A549 (cell line): ENCODE measurements around the gene CPPED1. TPM values are rescaled to one million over a fixed set of nuclear protein-coding genes. Genes with fewer than 3 reads are reported as not detected.

Experiments used
- ATAC-seq, 2 experiments: fragments of 200-7000 bp in 1 of 2; fragments of >200 bp in 1 of 2; cut with Nextera tagmentation in 1 of 2; cut with Tn5 transposase in 1 of 2; 3 replicates each; pipeline versions ENCODE4 v1.8.0 to v1.9.1; 2018 to 2020; ENCODE audit warnings: mild to moderate bottlenecking in 1 of 2, moderate library complexity in 1 of 2
- CTCF ChIA-PET: fragments of 300-600 bp; sonication (Branson Sonifier 250); formaldehyde crosslinking; extraction: SDS; loops from one replicate; lab custom pipeline; 2021; ENCODE audit warnings: antibody characterized with exemption, inconsistent platforms; lab: Yijun Ruan, JAX
- POLR2A ChIA-PET: fragments of 350-600 bp; formaldehyde crosslinking; extraction: SDS; loops from one replicate; lab custom pipeline; 2021; ENCODE audit warnings: antibody characterized with exemption, inconsistent platforms; lab: Yijun Ruan, JAX
- DNase-seq, 2 experiments: peaks; one replicate each; pipeline versions ENCODE4 v3.0.0 to v3.0.0-alpha.2; 2011 to 2016; ENCODE audit warnings: low read depth in 1 of 2, low spot score in 1 of 2
- FAIRE-seq: peaks from 2 replicates; lab custom pipeline; 2011; peaks lifted over from hg19 to GRCh38; lab: Jason Lieb, UNC
- H3K27ac ChIP-seq, 2 experiments: fragments of >200 bp; sonication (Bioruptor Twin); formaldehyde crosslinking; 3 replicates each; pipeline ENCODE4 v1.5.1; 2016 to 2017
- H3K4me1 ChIP-seq: fragments of >200 bp; sonication (Bioruptor Twin); formaldehyde crosslinking; 3 replicates; pipeline ENCODE4 v1.6.1; 2016
- H3K4me2 ChIP-seq: fragments of >200 bp; sonication (Bioruptor Twin); formaldehyde crosslinking; 3 replicates; pipeline ENCODE4 v1.6.1; 2016
- H3K4me3 ChIP-seq: fragments of >200 bp; sonication (Bioruptor Twin); formaldehyde crosslinking; 3 replicates; pipeline ENCODE4 v1.5.1; 2016
- H3K9me3 ChIP-seq: fragments of >200 bp; sonication (Bioruptor Twin); formaldehyde crosslinking; 3 replicates; pipeline ENCODE4 v1.6.1; 2016
- CEBPB ChIP-seq, 2 experiments: fragments of >200 bp in 1 of 2; sonication (Bioruptor Twin) in 1 of 2; formaldehyde crosslinking in 1 of 2; IDR thresholded peaks; 2 replicates each; pipeline ENCODE4 v1.6.1; 2012 to 2016
- EHF ChIP-seq: fragments of 250-450 bp; sonication (Bioruptor Pico); IDR thresholded peaks from 2 replicates; pipeline ENCODE4 v1.5.0; 2020; ENCODE audit warnings: mild to moderate bottlenecking
- EHMT2 ChIP-seq: fragments of 200-600 bp; sonication (generic); IDR thresholded peaks from 2 replicates; pipeline ENCODE4 v1.6.1; 2016; ENCODE audit warnings: antibody characterized with exemption, low read depth, mild to moderate bottlenecking, moderate library complexity
- FOSB ChIP-seq: fragments of 250-450 bp; sonication (Bioruptor Pico); IDR thresholded peaks from 2 replicates; pipeline ENCODE4 v1.5.0; 2020; ENCODE audit warnings: mild to moderate bottlenecking, moderate library complexity
- FOSL2 ChIP-seq, 2 experiments: fragments of 450-650 bp in 1 of 2; fragments of >200 bp in 1 of 2; sonication (Bioruptor Twin) in 1 of 2; formaldehyde crosslinking; IDR thresholded peaks; 2 replicates each; pipeline versions ENCODE4 v1.5.0 to v1.6.1; 2016 to 2020; ENCODE audit warnings: mild to moderate bottlenecking in 1 of 2, moderate library complexity in 1 of 2
- GATA3 ChIP-seq: IDR thresholded peaks from 2 replicates; pipeline ENCODE4 v1.6.1; 2012; ENCODE audit warnings: borderline replicate concordance
- HES2 ChIP-seq: fragments of >200 bp; sonication (Bioruptor Twin); formaldehyde crosslinking; IDR thresholded peaks from 2 replicates; pipeline ENCODE4 v1.6.1; 2016
- JUN ChIP-seq, 2 experiments: fragments of >200 bp; sonication (Bioruptor Twin); formaldehyde crosslinking; IDR thresholded peaks; 2 replicates in 1 of 2; 3 replicates in 1 of 2; pipeline ENCODE4 v1.6.1; 2016 to 2017
- KDM1A ChIP-seq: fragments of 200-600 bp; sonication (generic); IDR thresholded peaks from 2 replicates; pipeline ENCODE4 v1.6.1; 2016; ENCODE audit warnings: low read depth, mild to moderate bottlenecking
- MAFK ChIP-seq: fragments of 450-650 bp; IDR thresholded peaks from 2 replicates; pipeline ENCODE4 v1.6.1; 2014; ENCODE audit not compliant: partially characterized antibody
- NFE2L2 ChIP-seq: fragments of 150-350 bp; conservative IDR thresholded peaks from 2 replicates; pipeline ENCODE4 v1.6.1; 2014; ENCODE audit warnings: low read length
- NPAS2 ChIP-seq: fragments of 250-450 bp; sonication (Bioruptor Pico); IDR thresholded peaks from 2 replicates; pipeline ENCODE4 v1.8.0; 2022; ENCODE audit warnings: mild to moderate bottlenecking, moderate library complexity, borderline replicate concordance
- PHF8 ChIP-seq: fragments of 200-600 bp; sonication (generic); IDR thresholded peaks from 2 replicates; pipeline ENCODE4 v1.6.1; 2016; ENCODE audit warnings: low read depth, mild to moderate bottlenecking, antibody characterized with exemption, moderate library complexity, borderline replicate concordance
- POLR2A ChIP-seq: IDR thresholded peaks from 2 replicates; pipeline ENCODE4 v1.6.1; 2012; ENCODE audit warnings: mild to moderate bottlenecking, low read length
- POLR2AphosphoS2 ChIP-seq: conservative IDR thresholded peaks from 2 replicates; pipeline ENCODE4 v1.6.1; 2012; ENCODE audit warnings: low read length, improper control_type of control experiment, inconsistent platforms
- RAD21 ChIP-seq, 2 experiments: fragments of >200 bp in 1 of 2; sonication (Bioruptor Twin) in 1 of 2; formaldehyde crosslinking in 1 of 2; IDR thresholded peaks in 1 of 2; conservative IDR thresholded peaks in 1 of 2; 2 replicates in 1 of 2; 3 replicates in 1 of 2; pipeline ENCODE4 v1.6.1; 2012 to 2018; ENCODE audit warnings: inconsistent platforms in 1 of 2
- SMC3 ChIP-seq: fragments of >200 bp; sonication (Bioruptor Twin); formaldehyde crosslinking; IDR thresholded peaks from 3 replicates; pipeline ENCODE4 v1.6.1; 2018; ENCODE audit warnings: inconsistent platforms
- USF2 ChIP-seq: fragments of 450-650 bp; IDR thresholded peaks from 2 replicates; pipeline ENCODE4 v1.6.1; 2014; ENCODE audit warnings: antibody characterized with exemption
- ZC3H11A ChIP-seq: fragments of 450-650 bp; IDR thresholded peaks from 2 replicates; pipeline ENCODE4 v1.6.1; 2014; ENCODE audit warnings: antibody characterized with exemption, mild to moderate bottlenecking
- ZSCAN20 ChIP-seq: fragments of 250-450 bp; sonication (Bioruptor Pico); IDR thresholded peaks from 2 replicates; pipeline ENCODE4 v1.8.0; 2022; ENCODE audit warnings: mild to moderate bottlenecking, moderate library complexity
- WGBS: methylation state at CpG from one replicate; pipeline ENCODE4 v1.1.6; 2017; ENCODE audit errors: missing lambda C conversion rate; 5-methylcytosine and 5-hydroxymethylcytosine counted together
- polyA plus RNA-seq, 4 experiments: library from polyadenylated mRNA; depleted of rRNA in 3 of 4; stranded (reverse); fragments of >200 nt; fragmentation: RNase III in 1 of 4; extraction: RNeasy Plus Mini Kit Qiagen cat#74134 plus additional on column Dnase treatment in 1 of 4; gene quantifications; 2 replicates in 3 of 4; 3 replicates in 1 of 4; pipeline ENCODE4 v1.2.3, GENCODE V29; 2011 to 2017

CPPED1 gene
- polyA plus RNA-seq, 2 of the 4 experiments (the other 2 are of a cell fraction) = 16.1 to 30.5 TPM

GRCh38 chr16:12651765-12652512 is 151.7 kb downstream of the CPPED1 start:
- 82% methylated on average over 16 of the region's 16 CpGs for WGBS
- H3K4me2 ChIP-seq = no peak overlapping the region
- TF ChIP-seq KDM1A (no peak), MAFK (peak; percentile 33)
- no peak overlapping the region for H3K27ac ChIP-seq
- FAIRE-seq = no peak
- H3K4me3 ChIP-seq = no peak overlapping the region
- no peak for DNase-seq
- H3K4me1 ChIP-seq = peaks cover 6% of the 10 kb centered on the region; the same call in 2 of the 3 replicates
- no peak for ATAC-seq
- CTCF ChIA-PET = interaction anchor here (0.6 kb wide), 1 partner anchor 24 kb away, joined by 3 read pairs; no protein-coding TSS in a partner anchor
- POLR2A ChIA-PET = interaction anchor here (0.6 kb wide), 1 partner anchor 63 kb away, joined by 3 read pairs; no protein-coding TSS in a partner anchor
- no peaks in the 10 kb centered on the region for H3K9me3 ChIP-seq

- no peak for FAIRE-seq
- ChIA-PET CTCF (interaction anchor here (0.6 to 2.2 kb wide), 3 partner anchors 9 to 390 kb away, joined by 3 to 6 read pairs (median 4); no protein-coding TSS in a partner anchor), POLR2A (no interaction called here)
- no peak for DNase-seq
- H3K27ac ChIP-seq = peak overlapping the region in 1 of 2 experiments; percentile 38; a peak in 1 of 6 replicates
- no peak overlapping the region for H3K4me3 ChIP-seq
- H3K9me3 ChIP-seq = no peaks in the 10 kb centered on the region
- no peak for ATAC-seq
- TF ChIP-seq EHMT2 (no peak), RAD21 (conservative IDR thresholded peaks at IDR 0.05 in 1 of 2, IDR thresholded peaks at IDR 0.05 in 1 of 2) (no peak), USF2 (no peak), FOSL2 (IDR thresholded peaks at IDR 0.05) (no peak), FOSL2 (CRISPR knock-in tag; IDR thresholded peaks at IDR 0.05) (no peak), HES2 (no peak), ZSCAN20 (CRISPR knock-in tag) (no peak), PHF8 (no peak), ZC3H11A (no peak), NPAS2 (CRISPR knock-in tag) (no peak), POLR2AphosphoS2 (no peak), FOSB (CRISPR knock-in tag) (no peak), JUN (IDR thresholded peaks at IDR 0.05) (no peak)
- no peak overlapping the region for H3K4me2 ChIP-seq
- H3K4me1 ChIP-seq = peaks cover 20% of the 10 kb centered on the region
- 81% methylated on average over 2 of the region's 2 CpGs for WGBS
Measured at GRCh38 chr16:12649356-12649755, 154.3 kb downstream of the CPPED1 start.

- peak; percentile 32 to 50; a peak in 5 of 6 replicates for ATAC-seq
- CTCF ChIA-PET = no interaction called here
- no peak for FAIRE-seq
- 8% methylated on average over 9 of the region's 10 CpGs for WGBS
- POLR2A ChIA-PET = no interaction called here
- peak in 1 of 2 experiments; percentile 45 for DNase-seq
- Histone ChIP-seq H3K9me3 (no peaks in the 10 kb centered on the region), H3K27ac (peak overlapping the region; percentile 42 to 69; a peak in 5 of 6 replicates), H3K4me3 (no peak overlapping the region), H3K4me2 (peak overlapping the region; percentile 56), H3K4me1 (peaks cover 31% of the 10 kb centered on the region)
- TF ChIP-seq GATA3 = peak; percentile 32; the same call in 1 of the 2 replicates
- TF ChIP-seq CEBPB (IDR thresholded peaks at IDR 0.05) = no peak
- TF ChIP-seq POLR2A = no peak
- TF ChIP-seq SMC3 = 0 out of 3 replicates have a peak, but pooled peaks have one; percentile 16
- no peak for TF ChIP-seq EHF (CRISPR knock-in tag)
- no peak for TF ChIP-seq NFE2L2
Measured at GRCh38 chr16:12646490-12647274, 157.0 kb downstream of the CPPED1 start.
